ENCODE data around the gene FAM216B.

DNA sequence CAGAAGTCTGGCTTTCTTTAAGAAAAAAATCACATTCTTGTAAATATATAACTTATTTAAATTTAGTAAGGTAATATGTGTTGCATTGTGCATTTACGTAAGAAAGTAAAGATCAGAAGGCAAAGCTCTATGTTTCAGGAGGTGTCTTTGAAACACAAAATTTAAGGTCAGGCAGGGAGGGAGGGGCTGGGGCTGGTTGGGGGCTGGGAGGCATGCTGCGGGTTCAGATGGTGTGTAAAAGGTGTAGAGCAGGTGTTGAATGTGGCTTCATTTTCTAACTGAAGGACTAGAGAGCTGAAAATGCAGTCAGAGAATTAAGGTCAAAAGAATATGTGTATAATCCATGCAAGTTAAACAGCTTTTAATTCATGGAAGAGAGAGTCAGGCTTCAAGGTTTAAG lies 14.3 kb downstream of the FAM216B start:
- no peak for TF ChIP-seq EZH2phosphoT487 (IDR thresholded peaks at IDR 0.05; ENCODE audit: borderline replicate concordance)
- TF ChIP-seq, protein P1, sequence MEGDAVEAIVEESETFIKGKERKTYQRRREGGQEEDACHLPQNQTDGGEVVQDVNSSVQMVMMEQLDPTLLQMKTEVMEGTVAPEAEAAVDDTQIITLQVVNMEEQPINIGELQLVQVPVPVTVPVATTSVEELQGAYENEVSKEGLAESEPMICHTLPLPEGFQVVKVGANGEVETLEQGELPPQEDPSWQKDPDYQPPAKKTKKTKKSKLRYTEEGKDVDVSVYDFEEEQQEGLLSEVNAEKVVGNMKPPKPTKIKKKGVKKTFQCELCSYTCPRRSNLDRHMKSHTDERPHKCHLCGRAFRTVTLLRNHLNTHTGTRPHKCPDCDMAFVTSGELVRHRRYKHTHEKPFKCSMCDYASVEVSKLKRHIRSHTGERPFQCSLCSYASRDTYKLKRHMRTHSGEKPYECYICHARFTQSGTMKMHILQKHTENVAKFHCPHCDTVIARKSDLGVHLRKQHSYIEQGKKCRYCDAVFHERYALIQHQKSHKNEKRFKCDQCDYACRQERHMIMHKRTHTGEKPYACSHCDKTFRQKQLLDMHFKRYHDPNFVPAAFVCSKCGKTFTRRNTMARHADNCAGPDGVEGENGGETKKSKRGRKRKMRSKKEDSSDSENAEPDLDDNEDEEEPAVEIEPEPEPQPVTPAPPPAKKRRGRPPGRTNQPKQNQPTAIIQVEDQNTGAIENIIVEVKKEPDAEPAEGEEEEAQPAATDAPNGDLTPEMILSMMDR (conservative IDR thresholded peaks at IDR 0.05; ENCODE audit: low read length): no peak

Measured in Loucy (cell line).